NCI-H2029 treated with DMSO at 0.1 percent for 48 hours (cell line): ENCODE results near the gene CLEC2B.

Experiments
- DNase-seq: peaks from one replicate; lab custom pipeline; 2025; lab: John Stamatoyannopoulos, UW

Gene CLEC2B

DNA sequence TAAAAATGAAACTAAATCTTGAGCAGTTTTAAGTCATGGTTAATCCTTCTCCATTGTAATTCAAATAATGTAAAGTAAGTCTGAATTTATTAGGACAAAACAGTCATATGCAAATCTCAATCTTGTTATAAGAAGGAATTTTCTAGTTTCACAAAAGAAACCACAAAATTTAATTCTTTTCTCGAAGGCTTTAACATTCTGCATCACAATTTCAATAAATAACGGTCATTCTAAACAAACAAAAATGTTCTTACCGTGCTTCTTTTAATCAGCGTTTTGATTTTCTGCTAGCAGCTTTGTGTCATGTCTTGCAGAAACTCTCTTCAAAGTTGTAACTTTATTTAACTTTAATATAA lies 225 bp downstream of the CLEC2B start:
- no peak for DNase-seq

DNA sequence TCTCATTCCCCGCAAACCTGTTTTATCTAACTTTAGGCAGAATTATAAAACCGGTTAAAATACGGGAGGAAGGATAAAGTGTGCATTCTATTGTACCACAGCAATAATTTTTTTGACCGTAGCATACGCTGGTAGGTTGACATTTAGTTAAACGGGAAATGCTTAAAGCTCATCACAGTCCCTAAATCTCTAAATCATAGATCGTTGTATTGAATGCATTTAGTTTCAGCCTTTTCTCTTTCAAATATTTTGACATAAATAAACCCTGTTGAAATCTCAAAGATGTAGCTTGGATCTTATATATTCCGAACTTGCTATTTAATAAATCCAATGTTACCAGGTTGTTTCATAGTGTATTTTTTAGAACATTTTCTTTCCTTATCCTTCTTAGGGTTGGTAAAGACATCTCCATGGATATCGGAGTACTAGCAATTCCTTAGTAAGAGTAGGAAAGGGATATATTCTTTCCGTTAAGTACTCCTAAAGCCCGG lies 798 bp downstream of the CLEC2B start:
- DNase-seq: no peak

DNA sequence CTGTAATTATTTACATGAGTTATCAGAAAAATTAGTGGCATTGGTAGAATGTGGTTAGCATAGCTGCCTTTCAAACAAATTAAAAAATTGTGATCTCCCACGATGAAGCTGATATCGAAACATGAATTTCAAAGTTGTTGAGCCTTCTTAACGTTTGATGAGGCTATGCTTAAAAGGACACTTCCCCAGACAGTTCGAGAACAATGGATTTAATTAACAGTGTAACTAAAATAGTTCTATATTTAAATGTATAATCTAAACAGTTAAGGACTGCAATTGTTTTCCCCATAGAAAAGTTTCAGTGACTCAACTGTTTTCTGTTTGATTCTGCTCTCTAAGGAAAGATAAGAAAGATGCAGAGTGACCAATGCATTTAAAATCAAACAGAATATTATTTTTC lies 1.6 kb downstream of the CLEC2B start:
- no peak for DNase-seq

DNA sequence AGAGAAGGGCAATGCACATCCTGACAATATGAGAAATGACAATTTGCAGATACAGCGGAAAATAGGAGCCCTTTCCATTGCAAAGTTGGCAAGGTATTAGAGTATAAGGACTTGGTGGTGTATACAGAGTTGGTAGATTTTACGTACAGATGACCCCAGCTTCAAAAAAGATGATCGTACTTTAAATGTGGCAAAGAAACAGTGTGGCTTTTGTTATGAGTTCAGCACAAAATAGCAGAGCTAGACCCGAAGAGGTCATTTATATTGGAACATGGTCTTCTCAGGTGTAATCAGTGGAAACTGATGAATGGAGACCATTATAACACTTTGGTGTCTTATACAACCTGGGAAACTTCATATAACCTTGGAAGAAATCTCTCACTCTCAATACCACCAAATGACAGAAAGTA lies 2.3 kb downstream of the CLEC2B start:
- DNase-seq: no peak

DNA sequence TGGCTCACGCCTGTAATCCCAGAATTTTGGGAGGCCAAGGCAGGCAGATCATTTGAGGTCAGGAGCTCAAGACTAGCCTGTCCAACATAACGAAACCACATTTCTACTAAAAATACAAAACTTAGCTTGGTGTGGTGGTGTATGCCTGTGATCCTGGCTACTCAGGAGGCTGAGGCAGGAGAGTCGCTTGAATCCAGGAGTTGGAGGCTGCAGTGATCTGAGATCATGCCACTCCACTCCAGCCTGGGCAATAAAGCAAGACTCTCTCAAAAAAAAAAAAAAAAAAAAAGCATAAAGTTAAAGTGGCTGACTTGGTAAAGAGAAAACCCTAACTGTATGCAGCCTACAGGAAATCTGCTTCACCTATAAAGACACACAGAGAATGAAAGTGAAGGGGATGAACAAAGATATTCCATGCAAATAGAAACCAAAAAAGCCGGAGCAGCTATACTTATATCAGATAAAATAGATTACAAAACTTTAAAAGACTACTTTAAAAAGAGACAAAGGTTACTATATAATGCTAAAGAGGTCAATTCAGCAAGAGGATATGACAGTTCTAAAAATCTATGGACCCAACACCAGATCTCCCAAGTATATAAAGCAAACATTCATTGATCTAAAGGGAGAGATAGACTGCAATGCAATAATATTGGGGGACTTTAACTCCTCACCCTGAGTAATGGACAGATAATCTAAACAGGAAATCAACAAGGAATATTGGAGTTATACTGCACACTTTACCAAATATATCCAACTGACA lies 4.1 kb downstream of the CLEC2B start:
- no peak for DNase-seq

DNA sequence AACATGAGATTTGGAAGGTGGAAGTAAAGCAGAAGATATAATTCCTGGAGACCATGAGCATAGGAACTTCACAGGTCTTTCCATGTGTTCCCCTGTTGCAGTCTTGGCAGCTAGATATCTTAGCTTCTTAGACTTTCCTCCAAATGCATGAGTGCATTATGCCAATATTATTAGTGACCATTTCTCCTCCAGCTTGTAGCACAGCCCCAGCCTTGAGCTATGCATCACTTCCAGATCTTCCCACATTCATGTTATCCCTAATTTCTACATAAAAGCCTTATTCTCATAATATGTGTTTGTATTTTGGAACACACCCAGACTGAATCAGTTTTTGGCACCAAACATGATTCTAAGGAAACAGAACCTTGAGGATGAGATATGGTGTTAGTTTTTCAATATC lies 11.0 kb downstream of the CLEC2B start:
- DNase-seq: no peak

DNA sequence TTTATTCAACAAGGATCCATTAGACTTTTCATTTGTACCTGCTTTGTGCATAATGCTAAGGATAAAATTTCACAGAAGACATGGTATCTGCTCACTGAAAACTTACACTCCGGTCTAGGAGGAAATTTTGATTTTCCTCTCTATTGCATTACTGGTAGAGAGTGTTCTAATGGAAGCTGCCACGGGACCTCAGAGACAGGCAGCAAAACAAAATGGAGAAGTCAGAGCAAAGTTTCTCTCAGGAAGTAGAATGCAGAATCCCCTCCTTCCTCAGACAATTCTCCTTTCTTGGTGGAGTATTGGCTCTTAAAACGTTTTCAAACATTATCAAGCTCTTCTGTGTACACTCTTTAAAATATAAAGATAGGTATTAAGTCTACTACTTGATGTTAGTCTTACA lies 12.3 kb downstream of the CLEC2B start:
- no peak for DNase-seq

DNA sequence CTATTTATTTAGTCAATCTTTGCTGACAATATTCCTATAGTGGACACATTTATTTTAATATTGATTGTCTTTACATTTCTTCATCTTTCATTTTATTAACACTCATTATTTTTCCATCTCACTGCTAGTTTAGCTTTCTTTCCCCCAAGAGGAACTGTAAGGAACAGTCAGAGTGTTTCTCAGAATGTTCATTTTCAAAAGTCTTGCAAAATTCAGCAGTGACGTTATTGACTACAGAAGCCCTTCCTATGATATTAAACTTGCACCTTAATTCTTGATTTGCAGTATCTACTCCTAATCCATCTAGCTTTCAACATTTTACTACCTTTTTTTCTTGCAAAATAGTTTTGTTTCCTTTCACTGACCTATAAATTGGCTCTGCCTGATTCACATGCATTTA lies 13.0 kb downstream of the CLEC2B start:
- DNase-seq: no peak

DNA sequence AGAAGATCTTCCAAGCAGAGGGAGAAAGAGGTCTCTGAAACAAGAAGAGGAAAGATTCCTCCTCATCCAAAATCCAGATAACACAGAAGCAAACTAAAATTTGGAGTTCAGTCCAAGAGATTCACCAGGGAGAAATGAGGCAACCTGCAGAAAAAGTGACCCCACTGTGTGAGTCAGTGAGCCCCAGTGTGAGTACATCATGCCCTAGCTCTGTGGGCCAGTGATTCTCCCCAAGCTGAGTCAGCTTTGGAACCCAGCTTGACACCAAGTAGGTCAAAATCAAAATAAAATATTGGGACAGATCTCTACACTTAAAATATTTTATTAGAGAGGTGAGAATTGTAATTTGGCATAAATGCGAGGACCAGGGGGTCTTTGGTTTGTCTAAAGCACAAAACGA lies 17.2 kb downstream of the CLEC2B start:
- no peak for DNase-seq

DNA sequence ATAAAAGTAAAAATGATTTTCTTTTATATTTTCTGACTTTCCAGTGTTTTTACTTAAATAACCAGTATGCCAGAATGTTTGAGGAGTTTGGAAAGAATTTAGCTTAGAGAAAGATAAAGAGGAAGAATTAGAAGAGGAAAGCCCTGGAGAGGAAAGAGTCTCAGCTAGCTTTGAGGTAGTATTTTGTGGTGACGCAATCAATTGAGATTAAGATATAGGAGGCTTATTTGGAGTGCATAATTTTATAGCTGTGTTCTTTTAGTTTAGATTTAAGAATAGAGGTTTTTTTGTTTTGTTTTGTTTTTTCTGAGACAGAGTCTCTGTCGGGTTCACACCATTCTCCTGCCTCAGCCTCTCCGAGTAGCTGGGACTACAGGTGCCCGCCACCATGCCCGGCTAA lies 18.1 kb downstream of the CLEC2B start:
- no peak for DNase-seq

DNA sequence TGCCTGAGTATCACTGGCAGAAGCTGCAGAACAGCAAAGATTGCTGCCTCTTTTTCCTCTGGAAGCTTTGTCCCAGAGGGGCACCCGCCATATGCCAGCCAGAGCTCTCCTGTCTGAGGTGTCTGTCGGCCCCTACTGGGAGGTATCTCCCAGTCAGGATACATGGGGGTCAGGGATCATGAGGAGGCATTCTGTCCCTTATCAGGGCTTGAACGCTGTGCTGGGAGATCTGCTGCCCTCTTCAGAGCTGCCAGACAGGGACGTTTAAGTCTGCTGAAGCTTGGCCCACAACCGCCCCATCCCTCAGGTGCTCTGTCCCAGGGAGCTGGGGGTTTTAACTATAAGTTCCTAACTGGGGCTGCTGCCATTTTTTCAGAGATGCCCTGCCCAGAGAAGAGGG lies 20.3 kb downstream of the CLEC2B start:
- no peak for DNase-seq

DNA sequence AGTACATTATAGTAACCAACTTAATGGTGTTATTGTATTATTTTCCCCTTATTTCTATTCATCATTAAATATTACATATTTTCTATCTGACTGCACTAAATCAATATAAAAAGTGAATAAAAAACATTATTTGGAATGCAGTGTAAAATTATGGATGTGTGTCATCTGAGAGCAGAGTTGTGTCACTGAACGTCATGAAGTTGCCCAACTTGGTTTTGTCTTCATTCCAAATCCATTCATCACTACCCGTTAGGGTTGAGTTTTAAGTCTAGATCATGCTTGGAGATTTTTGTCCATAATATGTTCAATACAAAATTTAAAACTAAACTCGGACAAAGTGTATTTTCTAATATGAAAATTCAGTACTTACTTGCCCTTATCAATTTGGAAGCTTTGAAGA lies 25.7 kb downstream of the CLEC2B start:
- no peak for DNase-seq

DNA sequence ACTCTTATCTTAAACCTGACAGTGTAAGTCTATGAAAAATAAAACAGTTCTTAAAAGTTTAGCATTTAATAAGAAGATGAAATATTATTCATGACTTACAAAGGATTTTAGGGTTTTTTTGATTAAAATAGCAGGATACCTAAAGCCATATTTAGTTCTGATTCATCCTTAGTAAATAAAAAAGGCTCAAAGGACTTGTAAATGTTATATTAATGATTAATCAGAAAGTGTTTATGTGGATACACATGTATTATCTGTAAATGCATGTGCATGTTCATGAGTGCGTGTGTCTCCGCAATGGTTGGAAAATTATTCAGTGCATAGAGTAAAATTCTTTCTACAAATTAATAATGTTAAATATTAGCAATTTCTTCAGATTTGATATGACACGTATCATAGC lies 37.4 kb downstream of the CLEC2B start:
- DNase-seq: no peak

DNA sequence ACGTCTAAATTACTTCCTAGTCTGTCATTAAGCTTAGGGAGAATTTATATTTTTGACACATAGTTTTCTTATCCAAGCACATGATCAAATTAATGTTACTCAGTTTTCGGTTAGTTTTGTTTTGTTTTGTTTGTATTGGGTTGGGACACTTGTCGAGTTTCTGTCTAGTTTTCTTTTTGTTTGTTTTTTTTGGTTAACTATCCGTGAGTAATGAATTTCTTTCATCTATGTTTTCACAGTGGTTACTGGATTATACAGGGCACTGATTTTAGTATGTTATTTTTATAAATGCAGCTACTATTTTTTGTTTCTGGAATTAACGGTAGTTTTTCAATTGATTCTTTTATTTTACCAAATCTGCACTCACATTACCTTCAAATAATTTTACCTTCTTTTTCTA lies 39.2 kb downstream of the CLEC2B start:
- DNase-seq: no peak

DNA sequence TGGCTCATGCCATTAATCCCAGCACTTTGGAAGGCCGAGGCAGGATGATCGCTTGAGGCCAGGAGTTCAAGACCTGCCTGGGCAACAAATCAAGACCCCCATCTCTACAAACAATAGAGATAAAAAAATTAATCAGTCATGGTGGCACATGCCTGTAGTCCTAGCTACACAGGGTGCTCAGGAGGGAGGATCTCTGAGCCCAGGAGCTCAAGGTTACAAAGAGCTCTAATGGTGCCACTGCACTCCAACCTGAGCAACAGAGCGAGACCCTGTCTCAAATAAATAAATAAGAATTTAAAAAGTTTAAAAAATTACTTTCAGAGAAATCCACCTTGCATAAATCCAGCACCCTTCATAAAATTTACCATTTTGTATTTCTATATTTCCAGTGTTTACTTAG lies 39.7 kb downstream of the CLEC2B start:
- DNase-seq: no peak

DNA sequence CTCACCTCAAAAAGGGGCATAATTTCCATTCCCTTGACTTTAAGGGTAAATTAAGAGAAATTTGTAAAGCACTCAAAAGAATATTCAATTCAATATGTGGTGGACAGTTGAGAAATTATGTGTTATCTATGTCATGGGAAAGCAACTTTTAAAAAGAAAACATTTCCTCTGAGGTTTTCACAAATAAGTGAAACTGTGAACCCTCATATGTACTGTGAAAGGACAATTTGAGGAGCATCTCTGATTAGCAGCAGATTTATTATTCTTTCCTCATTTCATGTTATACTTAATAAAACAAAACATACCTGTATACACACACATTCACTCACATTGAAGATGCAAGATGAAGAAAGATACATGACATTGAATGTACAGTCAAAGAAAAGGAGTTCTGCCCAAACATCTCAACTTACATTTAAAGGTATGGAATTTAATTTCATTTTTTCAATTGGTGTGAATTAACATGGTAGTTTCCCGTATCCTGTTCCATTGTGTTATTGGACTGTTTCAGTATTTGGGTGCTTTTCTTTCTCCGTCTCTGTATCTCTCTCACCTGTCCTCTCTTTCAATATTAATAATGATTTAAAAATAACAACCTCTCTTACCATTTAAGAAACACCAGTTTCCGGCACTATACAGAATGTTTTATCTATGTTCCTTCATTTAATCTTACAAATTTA lies 41.8 kb downstream of the CLEC2B start, which contains the start of gene KLRF1:
KLRF1 (plus strand) TSS at position 273 of the 680 bp plus-strand sequence; CDS start at position 337, 64 bp downstream.
- DNase-seq: no peak

DNA sequence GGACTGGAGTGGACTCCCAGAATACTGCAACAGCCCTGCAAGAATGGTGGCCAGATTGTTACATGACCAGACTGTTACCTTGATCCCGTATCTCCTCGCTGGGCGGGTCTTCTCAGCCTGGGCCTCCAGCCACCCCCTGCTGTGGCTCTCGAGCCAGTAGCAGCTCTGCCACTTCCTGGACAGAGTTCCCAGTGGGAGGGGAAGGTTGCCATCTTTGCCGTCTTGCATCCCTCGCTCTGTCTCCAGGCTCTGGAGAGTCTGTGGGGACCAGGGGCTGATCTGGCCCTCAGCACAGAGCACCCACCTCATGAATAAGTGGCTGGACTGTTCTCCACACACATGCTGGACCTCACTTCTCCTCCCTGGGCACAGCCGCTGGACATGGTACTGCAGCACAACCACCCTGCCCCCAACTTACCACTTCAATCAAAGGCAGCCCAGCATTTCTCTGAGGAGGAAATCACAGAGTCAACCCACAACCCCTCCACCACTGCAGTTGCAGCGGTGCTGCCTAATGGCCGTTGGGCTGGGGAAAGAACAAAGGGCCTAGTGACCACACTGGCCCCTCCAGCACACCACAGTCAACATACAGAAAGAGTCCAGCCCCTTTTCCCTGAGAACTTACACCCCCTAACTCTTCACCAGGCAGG lies 48.7 kb downstream of the CLEC2B start:
- no peak for DNase-seq

DNA sequence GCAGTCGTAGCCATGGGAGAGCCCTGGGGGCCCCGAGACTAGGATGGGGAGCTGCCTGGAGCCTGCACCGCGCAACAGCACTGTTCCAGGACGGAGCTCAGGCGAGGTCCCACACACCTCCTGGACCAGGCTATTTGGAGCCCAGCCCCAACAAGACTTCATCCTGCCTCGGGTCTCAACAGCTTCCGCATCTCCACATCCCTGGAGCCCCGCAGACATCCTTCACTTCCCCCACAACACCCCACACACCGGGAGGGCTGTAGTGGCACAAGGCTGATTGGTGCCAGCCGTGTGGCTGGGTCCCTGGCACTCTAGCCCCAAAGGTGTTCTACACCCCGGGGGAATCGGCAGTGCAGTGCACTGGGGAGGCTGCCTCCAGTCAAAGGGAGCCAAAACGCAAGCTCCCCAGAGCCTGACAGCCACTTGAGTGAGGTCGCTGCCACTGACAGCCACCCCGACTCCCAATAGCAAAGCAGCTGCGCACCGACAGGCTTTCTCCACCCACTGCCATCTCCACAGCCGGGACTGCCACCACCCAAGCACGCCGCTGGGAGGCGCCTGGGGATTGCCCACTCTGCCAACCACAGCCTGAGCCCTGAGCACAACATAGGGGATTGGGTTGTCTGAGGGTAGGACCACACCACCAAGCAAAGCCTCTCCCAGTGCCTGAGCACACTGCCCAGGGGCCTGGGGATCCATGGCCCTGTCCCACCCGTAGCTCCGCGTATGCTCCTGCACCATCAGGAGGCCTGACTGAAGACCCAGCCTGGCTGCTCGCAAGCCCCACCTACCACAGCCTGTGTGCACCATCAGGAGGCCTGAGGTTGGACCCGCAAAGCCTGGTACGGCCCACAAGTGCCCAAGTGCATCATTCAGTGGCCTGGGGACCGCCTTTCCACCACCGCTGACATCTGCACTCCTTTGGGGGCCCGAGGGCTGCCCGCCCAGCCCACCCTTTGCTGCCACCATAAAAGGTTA lies 55.0 kb downstream of the CLEC2B start:
- no peak for DNase-seq

DNA sequence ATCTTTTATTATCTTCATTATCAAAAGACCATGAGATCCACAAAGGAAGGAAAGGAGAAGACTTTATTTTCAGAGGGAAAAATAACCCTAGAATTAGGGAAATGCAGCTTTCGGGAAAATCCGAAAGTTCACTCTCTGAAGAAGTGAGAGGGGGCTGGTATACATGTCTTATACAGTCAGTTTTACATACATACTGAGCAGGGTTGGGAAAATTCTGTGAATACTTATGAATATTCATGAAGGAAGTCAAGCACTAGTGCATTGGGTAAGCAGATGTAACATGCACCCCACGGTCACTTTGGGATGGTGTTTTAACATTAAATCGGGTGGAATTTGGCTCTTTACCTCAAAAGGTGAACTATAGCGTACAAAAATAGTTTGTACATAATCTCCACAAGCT lies 57.5 kb downstream of the CLEC2B start:
- no peak for DNase-seq

DNA sequence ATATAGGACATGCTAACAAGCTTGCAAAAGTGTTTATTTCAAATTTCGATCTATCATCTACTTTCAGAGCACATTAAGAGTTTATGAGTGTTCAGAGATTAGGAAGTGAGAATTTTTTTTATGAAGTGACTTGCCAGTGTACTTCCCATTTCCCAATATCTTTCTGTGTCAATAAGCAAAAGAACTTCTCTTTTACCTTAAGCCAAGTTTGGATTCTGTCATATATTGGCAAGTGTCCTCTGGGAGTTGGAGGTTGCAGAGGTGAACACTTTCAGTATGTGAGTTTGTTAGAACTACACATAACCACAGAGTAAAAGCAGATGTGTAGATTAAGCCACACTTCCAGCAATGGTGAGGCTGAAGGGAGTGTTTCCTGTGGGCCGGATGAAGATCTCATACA lies 58.5 kb downstream of the CLEC2B start:
- no peak for DNase-seq

DNA sequence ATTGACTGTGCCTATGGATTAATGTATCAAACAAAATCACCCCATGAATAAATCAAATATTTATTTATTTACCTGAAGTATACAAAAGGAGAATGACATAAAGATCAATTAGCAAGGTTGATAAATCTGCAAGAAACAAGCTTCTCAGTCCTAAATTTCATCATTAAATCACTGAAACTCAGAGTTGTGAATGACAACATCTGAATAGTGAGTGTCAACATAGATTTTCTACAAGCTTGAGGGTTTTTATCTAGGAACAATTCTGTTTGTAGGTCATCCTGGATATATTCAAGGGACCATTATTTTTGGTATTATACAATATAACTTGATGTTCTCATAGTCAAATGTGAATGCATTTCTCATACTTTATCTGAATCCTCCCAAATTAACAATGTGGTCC lies 59.3 kb downstream of the CLEC2B start:
- DNase-seq: no peak

DNA sequence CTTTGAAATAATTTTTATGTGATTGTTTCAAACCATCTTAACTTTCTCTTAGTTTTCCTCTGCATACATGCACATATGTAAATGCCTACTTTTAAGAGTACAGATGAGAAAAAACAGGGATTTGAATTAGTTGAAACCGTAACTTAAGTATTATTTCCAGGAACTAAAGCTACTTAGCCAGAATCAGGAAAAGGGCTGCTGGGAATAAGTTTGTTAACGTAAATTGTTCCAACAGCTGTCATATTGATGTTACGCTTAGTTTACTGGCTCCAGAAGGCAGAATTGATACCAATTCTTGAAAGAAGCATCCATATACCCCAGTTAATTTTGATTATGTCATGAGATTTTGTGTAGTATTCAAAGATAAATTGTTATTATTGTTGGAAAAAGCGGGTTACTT lies 59.8 kb downstream of the CLEC2B start:
- no peak for DNase-seq
